Effector memory CD4-positive, alpha-beta T cell (primary cell): ENCODE data around the gene AMIGO2.

Source experiments
- DNase-seq, 3 donors: peaks; one replicate each; pipeline ENCODE4 v3.0.0-alpha.2; 2020
- H3K27ac ChIP-seq: 2 replicates; pipeline ENCODE4 v1.7.0; 2013; ENCODE audit warnings: mild to moderate bottlenecking, low read length, moderate library complexity; ENCODE audit not compliant: insufficient read depth, poor library complexity, severe bottlenecking
- H3K27me3 ChIP-seq: replicated peaks from 2 replicates; pipeline ENCODE4 v1.7.0; 2013; ENCODE audit warnings: mild to moderate bottlenecking, low read length; ENCODE audit not compliant: insufficient read depth, control insufficient read depth, poor library complexity, severe bottlenecking
- H3K36me3 ChIP-seq: 2 replicates; pipeline ENCODE4 v1.7.0; 2013; ENCODE audit warnings: mild to moderate bottlenecking, low read length, moderate library complexity; ENCODE audit not compliant: control insufficient read depth, insufficient read depth
- H3K4me1 ChIP-seq: 2 replicates; pipeline ENCODE4 v1.7.0; 2013; ENCODE audit warnings: low read length, mild to moderate bottlenecking; ENCODE audit not compliant: control insufficient read depth, insufficient read depth, poor library complexity, severe bottlenecking
- H3K4me3 ChIP-seq: 2 replicates; pipeline ENCODE4 v1.7.0; 2013; ENCODE audit warnings: low read length, low read depth, mild to moderate bottlenecking; ENCODE audit not compliant: insufficient read depth, poor library complexity, severe bottlenecking
- H3K9me3 ChIP-seq: 2 replicates; pipeline ENCODE4 v1.7.0; 2013; ENCODE audit warnings: mild to moderate bottlenecking, low read length, moderate library complexity; ENCODE audit not compliant: control insufficient read depth

Gene AMIGO2

DNA sequence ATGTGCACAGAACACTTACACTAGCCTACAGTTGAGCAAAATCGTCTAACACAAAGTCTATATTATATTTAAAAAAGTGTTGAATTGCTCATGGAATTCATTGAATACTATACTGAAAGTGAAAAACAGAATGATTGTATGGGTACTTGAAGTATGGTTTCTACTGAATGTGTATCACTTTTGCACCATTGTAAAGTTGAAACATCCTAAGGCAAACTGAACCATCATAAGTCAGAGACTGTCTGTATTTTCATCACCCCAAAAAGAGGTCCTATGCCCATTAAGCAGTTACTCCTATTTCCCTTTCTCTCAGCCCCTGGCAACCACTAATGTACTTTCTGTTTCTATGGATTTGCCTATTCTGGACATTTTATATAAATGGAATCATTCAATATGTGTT, 4.4 kb upstream of the AMIGO2 start:
- Histone ChIP-seq H3K36me3 (no peaks in the 10 kb centered on the region), H3K9me3 (no peaks in the 10 kb centered on the region), H3K27me3 (no peaks in the 10 kb centered on the region), H3K4me1 (peaks cover 35% of the 10 kb centered on the region), H3K27ac (peak overlapping the region; percentile 35), H3K4me3 (no peak overlapping the region)
- DNase-seq, result no peak

DNA sequence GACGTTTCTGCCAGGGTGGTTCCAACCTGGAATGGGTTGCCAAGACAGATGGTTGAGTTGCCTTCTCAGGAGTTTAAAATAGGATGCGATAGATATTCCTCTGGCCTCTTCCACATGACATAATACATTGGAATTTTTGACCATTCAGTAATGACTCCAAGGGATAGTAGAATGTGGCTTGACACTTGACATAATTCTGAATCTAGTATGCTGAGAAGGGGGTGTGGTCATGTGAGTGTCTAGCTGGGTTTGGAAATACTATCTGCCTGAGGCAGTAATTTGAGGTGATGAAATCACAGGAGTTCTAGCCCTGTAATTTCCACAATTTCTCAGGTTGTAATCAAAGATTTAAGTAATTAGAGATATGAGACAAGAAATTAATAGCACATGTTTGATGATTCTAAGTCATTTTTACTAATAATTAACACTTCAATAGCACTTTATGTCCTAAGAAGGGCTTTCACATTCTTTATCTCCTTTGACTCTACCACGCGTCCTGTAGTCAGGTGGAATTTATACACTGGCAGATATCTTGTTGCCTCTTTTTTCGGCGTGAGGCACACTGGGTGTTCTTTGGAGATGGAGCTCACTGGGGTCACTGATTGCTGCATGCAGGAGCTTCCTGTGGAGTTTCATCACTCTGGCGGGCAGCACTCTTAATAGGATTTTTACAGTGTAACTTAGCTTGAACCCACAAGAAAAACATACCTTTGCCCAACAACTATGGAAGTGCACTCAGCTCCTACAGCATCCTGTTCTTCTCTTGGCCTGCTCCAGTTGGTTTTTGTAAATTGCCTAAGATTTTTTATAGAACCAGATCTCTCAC, 3.2 kb upstream of the AMIGO2 start:
- Histone ChIP-seq H3K9me3 (no peaks in the 10 kb centered on the region), H3K4me1 (peaks cover 43% of the 10 kb centered on the region), H3K36me3 (no peaks in the 10 kb centered on the region), H3K27me3 (no peaks in the 10 kb centered on the region), H3K4me3 (no peak overlapping the region), H3K27ac (no peak overlapping the region)
- no peak for DNase-seq

DNA sequence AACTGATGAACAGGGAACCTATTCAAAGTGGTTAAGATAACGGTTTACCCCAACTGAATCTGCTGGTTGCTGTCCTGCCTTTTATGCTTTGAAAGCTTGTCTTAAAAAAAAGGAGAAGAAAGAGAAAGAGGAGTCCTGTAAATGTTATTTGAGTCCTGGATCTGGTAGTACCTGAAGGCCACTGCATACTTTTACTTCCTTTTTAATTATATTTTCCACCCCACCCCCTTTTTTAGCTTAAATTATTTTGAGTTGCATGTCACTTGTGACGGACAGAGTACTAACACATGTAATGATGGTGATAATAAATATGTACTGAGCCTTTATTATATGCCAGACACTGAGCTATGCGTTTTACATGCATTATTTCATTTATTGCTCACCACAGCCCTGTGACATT, 2.5 kb upstream of the AMIGO2 start:
- no peak overlapping the region for H3K27ac ChIP-seq
- H3K36me3 ChIP-seq, result no peaks in the 10 kb centered on the region
- no peak overlapping the region for H3K4me3 ChIP-seq
- peaks cover 43% of the 10 kb centered on the region for H3K4me1 ChIP-seq
- H3K9me3 ChIP-seq, result no peaks in the 10 kb centered on the region
- H3K27me3 ChIP-seq, result no peaks in the 10 kb centered on the region
- DNase-seq, result no peak

DNA sequence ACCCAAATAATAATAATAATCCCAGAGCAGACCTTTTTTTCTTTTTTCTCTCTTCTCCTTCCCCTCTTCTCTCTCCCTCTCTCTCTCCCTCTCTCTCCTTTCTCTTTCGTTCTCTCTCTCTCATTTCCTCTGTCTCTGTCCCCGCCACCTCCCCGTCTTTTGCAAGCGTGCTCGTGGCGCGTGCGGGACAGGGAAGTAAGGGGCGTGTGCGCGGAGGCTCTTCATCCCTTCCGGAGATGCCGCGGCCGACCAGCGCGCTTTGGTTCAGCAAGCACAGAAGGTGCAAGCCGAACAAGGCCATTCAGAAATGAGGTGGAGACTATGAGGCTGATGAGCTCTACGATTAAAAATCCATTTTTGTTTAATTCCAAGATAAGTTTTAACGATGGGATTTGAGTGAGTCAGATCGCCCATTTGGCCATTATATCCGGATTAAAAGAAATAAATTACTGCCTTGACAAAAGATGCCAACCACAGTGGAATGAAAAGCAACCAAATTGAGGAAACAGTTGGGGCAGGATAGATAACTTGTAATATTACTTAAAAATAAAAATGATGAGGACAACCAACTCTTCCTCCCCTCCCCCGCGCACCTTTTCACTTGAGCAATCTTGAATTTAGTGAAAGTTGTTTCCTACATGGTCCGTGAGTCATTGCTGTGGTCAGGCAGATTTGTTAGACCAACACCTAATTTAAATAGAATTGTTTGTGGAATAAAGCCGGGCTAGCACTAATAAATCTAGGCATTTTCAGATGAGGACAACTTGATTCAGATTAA, 1.2 kb upstream of the AMIGO2 start:
- Histone ChIP-seq H3K27ac (peak overlapping the region; percentile 77), H3K27me3 (no peaks in the 10 kb centered on the region), H3K4me3 (peak overlapping the region; percentile 91), H3K36me3 (no peaks in the 10 kb centered on the region), H3K4me1 (peaks cover 41% of the 10 kb centered on the region), H3K9me3 (no peaks in the 10 kb centered on the region)
- peak; percentile 22 to 42 (median 32) for DNase-seq

DNA sequence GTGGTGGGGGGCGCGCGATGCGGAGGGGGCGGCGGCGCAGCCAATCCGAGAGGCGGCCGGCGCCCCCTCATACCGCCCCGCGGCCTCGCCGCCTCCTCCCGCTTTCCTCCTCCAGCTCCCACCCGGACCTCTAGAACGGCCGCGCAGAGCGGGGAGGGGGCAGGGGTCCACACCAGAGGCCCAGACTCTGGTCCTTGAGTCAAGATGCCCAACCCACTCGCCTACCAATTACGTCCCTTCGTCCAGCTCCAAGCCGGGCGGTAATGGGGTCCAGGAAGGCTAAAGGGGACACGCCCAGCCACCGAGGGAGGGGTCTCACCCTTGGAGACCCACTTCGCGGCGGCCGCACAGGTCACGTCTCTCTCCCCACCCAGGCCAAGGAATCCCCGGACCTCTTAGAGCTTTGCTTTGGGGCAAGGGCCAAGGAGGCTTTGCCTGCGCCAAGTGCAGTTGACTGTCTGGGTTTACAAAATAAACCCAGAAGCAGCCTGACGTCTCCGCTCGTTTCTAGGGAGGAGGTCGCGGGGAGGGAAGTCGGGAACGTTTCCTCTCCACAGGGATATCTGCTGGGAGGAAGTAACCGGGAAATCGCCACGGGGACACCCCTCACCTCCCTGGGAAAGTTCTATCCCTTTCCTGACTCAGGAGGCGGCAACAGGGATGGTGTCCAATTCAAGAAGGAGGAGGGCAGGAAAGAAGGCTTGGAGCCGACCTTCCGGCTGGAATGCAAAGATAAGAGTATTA, 394 bp upstream of the AMIGO2 start:
- no peaks in the 10 kb centered on the region for H3K27me3 ChIP-seq
- H3K4me3 ChIP-seq, result peak overlapping the region; percentile 91
- peaks cover 36% of the 10 kb centered on the region for H3K4me1 ChIP-seq
- H3K36me3 ChIP-seq, result no peaks in the 10 kb centered on the region
- H3K9me3 ChIP-seq, result no peaks in the 10 kb centered on the region
- peak in 2 of 3 donors; percentile 6 to 22 for DNase-seq
- H3K27ac ChIP-seq, result peak overlapping the region; percentile 77

DNA sequence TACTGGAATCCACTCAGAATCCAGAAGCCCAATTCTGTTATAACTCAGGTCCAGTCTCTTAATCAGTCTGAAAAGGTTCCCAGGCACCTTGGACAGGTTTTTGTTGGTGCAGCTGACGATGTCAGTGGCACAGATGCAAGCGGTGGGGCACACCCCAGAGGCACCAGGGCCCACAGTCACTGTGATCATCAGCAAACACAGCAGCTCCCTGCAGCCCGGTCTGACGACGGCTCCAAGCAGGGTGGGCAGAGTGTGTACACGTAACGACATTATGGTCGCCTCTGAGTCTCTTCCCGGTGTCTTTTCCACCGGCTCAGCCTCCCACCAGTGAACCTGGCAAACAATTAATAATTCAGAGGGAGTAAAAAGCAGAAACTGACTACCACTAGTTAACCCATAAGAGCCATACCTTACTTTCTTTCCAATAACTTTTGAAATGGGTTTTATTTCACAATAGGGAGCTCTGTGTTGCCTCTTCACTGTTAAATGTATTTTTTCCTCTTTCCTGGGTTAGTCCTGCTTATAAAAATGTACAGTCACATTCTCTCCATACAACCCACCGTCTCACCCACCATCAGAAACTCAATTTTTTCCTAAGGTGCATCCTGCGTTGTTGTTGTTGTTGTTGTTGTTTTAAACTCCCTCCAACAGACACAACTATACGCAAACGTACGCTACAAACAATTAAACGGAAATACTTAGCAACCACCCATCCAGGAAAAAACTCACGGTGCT, 859 bp downstream of the AMIGO2 start:
- Histone ChIP-seq H3K27ac (peak overlapping the region; percentile 69), H3K4me1 (peaks cover 25% of the 10 kb centered on the region), H3K4me3 (peak overlapping the region; percentile 91), H3K27me3 (no peaks in the 10 kb centered on the region), H3K36me3 (no peaks in the 10 kb centered on the region), H3K9me3 (no peaks in the 10 kb centered on the region)
- DNase-seq, result no peak

DNA sequence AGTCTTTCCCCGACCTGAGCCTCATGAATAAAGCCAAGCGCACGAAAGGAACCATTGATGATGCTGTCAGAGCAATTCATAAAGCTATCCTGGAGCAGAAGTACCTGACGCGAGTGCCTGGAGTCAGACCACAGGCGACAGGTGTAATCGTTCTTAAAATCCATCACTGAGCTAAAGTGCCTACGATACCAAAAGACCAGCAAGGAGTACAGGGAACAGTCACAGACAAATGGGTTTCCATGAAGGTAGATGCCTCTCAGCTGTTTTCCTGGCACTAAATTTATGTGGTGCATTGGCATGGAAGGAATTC, 1.7 kb downstream of the AMIGO2 start:
- H3K27me3 ChIP-seq, result no peaks in the 10 kb centered on the region
- H3K4me1 ChIP-seq, result peaks cover 19% of the 10 kb centered on the region
- H3K36me3 ChIP-seq, result no peaks in the 10 kb centered on the region
- DNase-seq, result no peak
- no peak overlapping the region for H3K4me3 ChIP-seq
- H3K27ac ChIP-seq, result no peak overlapping the region
- H3K9me3 ChIP-seq, result no peaks in the 10 kb centered on the region

DNA sequence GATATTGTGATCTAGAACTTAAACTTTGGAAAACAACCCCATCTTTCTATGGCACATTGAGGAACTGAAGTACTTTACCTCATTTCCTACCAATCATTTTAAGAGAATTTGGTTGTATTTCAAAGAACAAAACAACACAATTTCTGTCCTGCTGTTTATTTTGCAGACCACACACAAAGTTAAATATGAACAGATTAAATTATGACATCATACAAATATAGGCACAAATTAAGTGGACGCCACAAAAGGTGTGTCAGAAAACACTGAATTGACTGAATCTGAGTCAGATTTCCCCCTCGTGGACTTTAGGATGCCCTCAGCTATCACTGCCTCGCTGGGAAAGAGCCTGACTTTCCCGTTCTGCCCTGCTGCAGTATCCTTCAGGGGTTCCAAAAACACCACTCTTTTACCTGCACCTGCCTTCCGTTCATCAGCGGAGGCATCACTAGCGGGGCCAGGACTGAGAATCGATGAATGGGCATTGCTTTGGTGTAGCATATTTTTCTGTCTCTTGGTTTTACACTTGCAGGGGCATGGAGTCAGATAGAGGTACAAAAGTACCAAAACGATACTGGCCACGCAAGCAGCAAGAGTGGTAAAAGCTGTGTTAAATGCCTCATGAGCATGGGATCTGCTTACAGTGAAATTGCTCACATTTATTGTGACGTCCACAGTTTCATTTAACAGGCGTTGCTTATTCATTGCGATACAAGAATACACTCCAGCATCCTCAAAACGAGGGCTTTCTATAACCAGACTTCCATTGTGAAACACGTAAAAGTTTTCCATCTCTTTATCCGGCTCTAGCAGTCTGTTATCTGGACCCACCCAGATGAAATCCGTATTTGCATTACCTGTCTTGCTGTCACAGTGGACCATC, 2.3 kb downstream of the AMIGO2 start:
- no peaks in the 10 kb centered on the region for H3K27me3 ChIP-seq
- no peak overlapping the region for H3K4me3 ChIP-seq
- H3K9me3 ChIP-seq, result no peaks in the 10 kb centered on the region
- peaks cover 16% of the 10 kb centered on the region for H3K4me1 ChIP-seq
- DNase-seq, result no peak
- H3K27ac ChIP-seq, result no peak overlapping the region
- no peaks in the 10 kb centered on the region for H3K36me3 ChIP-seq
